DND-41 (cell line): Measurements from ENCODE around the gene PPM1J.
"Not testable (repeated sequence)": the region's sequence is repeated elsewhere in the genome, so short reads cannot be mapped to it uniquely, and the experiment has no call there.

ENCODE experiments used
- CTCF ChIP-seq: IDR thresholded peaks from 2 replicates; pipeline ENCODE4 v1.5.1; 2012; ENCODE audit warnings: borderline replicate concordance, low read length, moderate library complexity, mild to moderate bottlenecking; ENCODE audit not compliant: poor library complexity, severe bottlenecking; ENCODE audit errors: extremely low read depth
- EZH2 ChIP-seq: IDR thresholded peaks from 3 replicates; pipeline ENCODE4 v1.6.1; 2012; ENCODE audit warnings: borderline replicate concordance, low read depth, mild to moderate bottlenecking, moderate library complexity, low read length, inconsistent platforms; ENCODE audit not compliant: severe bottlenecking

- TF ChIP-seq CTCF, EZH2: not testable (repeated sequence)
These were observed 13.9 kb upstream of the PPM1J start for GRCh38 chr1:112729011-112729410.
